Fibroblast of mammary gland (primary cell): ENCODE data around the gene OR2A25.
"Not testable (repeated sequence)": the region's sequence is repeated elsewhere in the genome, so short reads cannot be mapped to it uniquely, and the experiment has no call there.

Source experiments
- DNase-seq: peaks from one replicate; pipeline ENCODE4 v3.0.0-alpha.2; 2010; ENCODE audit warnings: low read depth
- H3K4me3 ChIP-seq: 2 replicates; pipeline ENCODE4 v1.5.1; 2011; ENCODE audit warnings: low read depth, mild to moderate bottlenecking, low read length, moderate library complexity; ENCODE audit not compliant: control insufficient read depth
- CTCF ChIP-seq: conservative IDR thresholded peaks from 2 replicates; pipeline ENCODE4 v1.5.1; 2011; ENCODE audit warnings: low read depth, low read length, inconsistent platforms; ENCODE audit not compliant: control insufficient read depth, insufficient read depth

Gene OR2A25

GRCh38 chr7:144036302-144036885 is 33.2 kb upstream of the OR2A25 start:
- DNase-seq = no peak

GRCh38 chr7:144037414-144038035 is 32.1 kb upstream of the OR2A25 start:
- TF ChIP-seq CTCF = no peak
- DNase-seq = no peak
- no peak overlapping the region for H3K4me3 ChIP-seq

More at GRCh38 chr7:144036302-144036885, 33.2 kb upstream of the OR2A25 start:
- no peak for TF ChIP-seq CTCF
- no peak overlapping the region for H3K4me3 ChIP-seq

- no peak overlapping the region for H3K4me3 ChIP-seq
- TF ChIP-seq CTCF = no peak
- no peak for DNase-seq
Measured at GRCh38 chr7:144038887-144039286, 30.7 kb upstream of the OR2A25 start.

- no peak for TF ChIP-seq CTCF
- DNase-seq = no peak
- no peak within 1 kb of the TSS for H3K4me3 ChIP-seq
Measured at GRCh38 chr7:144048648-144049047, 21.0 kb upstream of the OR2A25 start, which contains the start of gene OR2A5. Gene OR2A5, plus strand, starts transcription at chr7:144048948. Its CDS starts 1,454 bp downstream, at chr7:144050402.

GRCh38 chr7:144049491-144049890 is 20.1 kb upstream of the OR2A25 start:
- H3K4me3 ChIP-seq = no peak overlapping the region
- no peak for TF ChIP-seq CTCF
- no peak for DNase-seq

- no peak for TF ChIP-seq CTCF
- DNase-seq = no peak
Measured at GRCh38 chr7:144050093-144050492, 19.5 kb upstream of the OR2A25 start.

GRCh38 chr7:144050884-144051283 is 18.7 kb upstream of the OR2A25 start:
- not testable (repeated sequence) for DNase-seq, H3K4me3 ChIP-seq

More at GRCh38 chr7:144050093-144050492, 19.5 kb upstream of the OR2A25 start:
- no peak overlapping the region for H3K4me3 ChIP-seq
